ENCODE measurements around the gene ZNF652.
"Not testable (repeated sequence)": the region's sequence is repeated elsewhere in the genome, so short reads cannot be mapped to it uniquely, and the experiment has no call there.

ZNF652 gene

GRCh38 chr17:49280061-49280460 is 82.0 kb downstream of the ZNF652 start:
- H3K9me3 ChIP-seq: no peaks in the 10 kb centered on the region
- TF ChIP-seq, protein P1, sequence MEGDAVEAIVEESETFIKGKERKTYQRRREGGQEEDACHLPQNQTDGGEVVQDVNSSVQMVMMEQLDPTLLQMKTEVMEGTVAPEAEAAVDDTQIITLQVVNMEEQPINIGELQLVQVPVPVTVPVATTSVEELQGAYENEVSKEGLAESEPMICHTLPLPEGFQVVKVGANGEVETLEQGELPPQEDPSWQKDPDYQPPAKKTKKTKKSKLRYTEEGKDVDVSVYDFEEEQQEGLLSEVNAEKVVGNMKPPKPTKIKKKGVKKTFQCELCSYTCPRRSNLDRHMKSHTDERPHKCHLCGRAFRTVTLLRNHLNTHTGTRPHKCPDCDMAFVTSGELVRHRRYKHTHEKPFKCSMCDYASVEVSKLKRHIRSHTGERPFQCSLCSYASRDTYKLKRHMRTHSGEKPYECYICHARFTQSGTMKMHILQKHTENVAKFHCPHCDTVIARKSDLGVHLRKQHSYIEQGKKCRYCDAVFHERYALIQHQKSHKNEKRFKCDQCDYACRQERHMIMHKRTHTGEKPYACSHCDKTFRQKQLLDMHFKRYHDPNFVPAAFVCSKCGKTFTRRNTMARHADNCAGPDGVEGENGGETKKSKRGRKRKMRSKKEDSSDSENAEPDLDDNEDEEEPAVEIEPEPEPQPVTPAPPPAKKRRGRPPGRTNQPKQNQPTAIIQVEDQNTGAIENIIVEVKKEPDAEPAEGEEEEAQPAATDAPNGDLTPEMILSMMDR (IDR thresholded peaks at IDR 0.05; ENCODE audit: low read depth, low read length): no peak
- no peaks in the 10 kb centered on the region for H3K27me3 ChIP-seq
- no peak for DNase-seq
- no peaks in the 10 kb centered on the region for H3K36me3 ChIP-seq
- no peaks in the 10 kb centered on the region for H3K4me1 ChIP-seq
- H3K4me3 ChIP-seq (ENCODE audit: low read depth, low read length): no peak overlapping the region

DNA sequence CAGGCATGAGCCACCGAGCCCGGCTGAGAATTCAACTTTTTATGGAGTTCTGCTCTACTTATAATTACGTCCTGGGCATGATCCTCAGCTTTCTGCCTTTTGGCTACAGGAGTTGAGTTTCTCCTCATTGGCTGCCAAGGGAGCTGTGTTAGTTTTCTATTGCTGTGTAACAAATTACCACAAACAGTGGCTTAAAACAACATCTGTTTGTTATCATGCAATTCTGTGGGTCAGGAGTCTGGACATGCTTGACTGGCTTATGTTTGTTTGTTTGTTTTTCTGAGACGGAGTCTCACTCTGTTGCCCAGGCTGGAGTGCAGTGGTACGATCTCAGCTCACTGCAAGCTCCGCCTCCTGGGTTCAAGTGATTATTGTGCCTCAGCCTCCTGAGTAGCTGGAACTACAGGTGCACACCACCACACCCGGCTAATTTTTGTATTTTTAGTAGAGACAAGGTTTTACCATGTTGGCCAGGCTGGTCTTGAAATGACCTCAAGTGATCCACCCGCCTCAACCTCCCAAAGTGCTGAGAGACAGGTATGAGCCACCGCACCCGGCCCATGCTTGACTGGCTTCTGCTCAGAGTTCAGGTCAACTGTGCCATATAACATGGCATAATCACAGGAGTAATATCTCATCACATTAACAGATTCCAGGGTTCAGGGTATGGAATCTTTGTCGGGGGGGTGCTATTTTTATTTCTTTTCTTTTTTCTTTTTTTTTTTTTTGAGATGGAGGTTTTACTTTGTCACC is 82.6 kb downstream of the ZNF652 start:
- not testable (repeated sequence) for H3K27me3 ChIP-seq; H3K4me1 ChIP-seq; DNase-seq; H3K9me3 ChIP-seq; H3K4me3 ChIP-seq (ENCODE audit: low read depth, low read length); H3K36me3 ChIP-seq

DNA sequence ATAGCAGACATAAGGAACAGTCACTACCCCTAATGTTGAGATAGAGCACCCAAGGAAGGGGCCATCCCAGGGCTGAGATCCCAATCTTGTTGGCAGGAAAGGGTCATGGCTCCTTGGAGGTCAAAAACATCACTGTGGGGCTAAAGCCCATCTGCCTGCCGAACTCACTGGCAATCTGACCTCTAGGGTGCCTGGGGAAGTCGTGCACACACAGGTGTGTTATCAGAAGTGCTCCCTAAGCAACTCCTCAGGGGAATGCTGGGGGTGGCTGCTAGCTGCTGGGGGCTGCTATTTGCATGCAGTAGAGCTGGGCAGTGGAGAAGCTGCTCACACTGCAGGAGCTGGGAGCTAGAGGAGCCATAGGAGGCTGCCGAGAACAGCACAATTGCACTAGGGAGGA is 84.0 kb downstream of the ZNF652 start:
- H3K36me3 ChIP-seq: no peaks in the 10 kb centered on the region
- no peaks in the 10 kb centered on the region for H3K4me1 ChIP-seq
- TF ChIP-seq, protein P1 (IDR thresholded peaks at IDR 0.05; ENCODE audit: low read depth, low read length): no peak
- H3K27me3 ChIP-seq: no peaks in the 10 kb centered on the region
- H3K9me3 ChIP-seq: no peaks in the 10 kb centered on the region
- no peak overlapping the region for H3K4me3 ChIP-seq (ENCODE audit: low read depth, low read length)
- DNase-seq: no peak

DNA sequence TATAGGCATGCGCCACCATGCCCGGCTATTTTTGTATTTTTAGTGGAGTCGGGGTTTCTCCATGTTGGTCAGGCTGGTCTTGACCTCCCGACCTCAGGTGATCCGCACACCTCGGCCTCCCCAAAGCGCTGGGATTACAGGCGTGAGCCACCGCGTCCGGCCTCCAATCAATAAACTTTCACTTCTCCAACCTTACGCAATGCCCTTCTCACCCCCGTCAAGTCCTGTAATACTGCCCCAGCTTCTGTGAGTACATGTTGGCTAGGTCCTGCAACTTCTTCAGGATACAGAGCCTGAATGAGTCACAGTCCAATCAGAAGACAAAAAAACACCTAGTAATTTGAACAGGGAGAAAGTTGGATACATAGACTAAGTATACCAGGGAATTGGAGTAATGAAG is 84.4 kb downstream of the ZNF652 start:
- no peaks in the 10 kb centered on the region for H3K36me3 ChIP-seq
- TF ChIP-seq, protein P1 (IDR thresholded peaks at IDR 0.05; ENCODE audit: low read depth, low read length): no peak
- H3K9me3 ChIP-seq: no peaks in the 10 kb centered on the region
- no peaks in the 10 kb centered on the region for H3K4me1 ChIP-seq
- DNase-seq: no peak
- no peaks in the 10 kb centered on the region for H3K27me3 ChIP-seq
- H3K4me3 ChIP-seq (ENCODE audit: low read depth, low read length): no peak overlapping the region

DNA sequence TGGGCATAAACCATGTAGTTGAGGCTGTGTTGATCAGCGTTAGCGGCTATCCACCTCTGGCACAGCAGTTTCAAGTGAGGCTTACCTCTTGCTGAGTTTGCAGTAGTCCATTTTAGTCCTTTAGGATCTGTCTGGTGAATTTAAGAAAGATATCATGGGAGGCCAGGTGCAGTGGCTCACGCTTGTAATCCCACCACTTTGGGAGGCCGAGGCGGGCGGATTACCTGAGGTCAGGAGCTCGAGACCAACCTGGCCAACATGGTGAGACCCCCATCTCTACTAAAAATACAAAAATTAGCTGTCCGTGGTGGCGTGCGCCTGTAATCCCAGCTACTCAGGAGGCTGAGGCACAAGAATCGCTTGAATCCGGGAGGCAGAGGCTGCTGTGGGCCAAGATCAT is 86.1 kb downstream of the ZNF652 start:
- H3K9me3 ChIP-seq; H3K27me3 ChIP-seq; H3K36me3 ChIP-seq; H3K4me1 ChIP-seq; DNase-seq; H3K4me3 ChIP-seq (ENCODE audit: low read depth, low read length): not testable (repeated sequence)

- no peaks in the 10 kb centered on the region for H3K9me3 ChIP-seq
- no peak overlapping the region for H3K4me3 ChIP-seq (ENCODE audit: low read depth, low read length)
- TF ChIP-seq, protein P1 (IDR thresholded peaks at IDR 0.05; ENCODE audit: low read depth, low read length): no peak
- H3K36me3 ChIP-seq: no peaks in the 10 kb centered on the region
- H3K27me3 ChIP-seq: no peaks in the 10 kb centered on the region
- DNase-seq: no peak
- no peaks in the 10 kb centered on the region for H3K4me1 ChIP-seq
Measured at GRCh38 chr17:49269356-49269755, 92.7 kb downstream of the ZNF652 start.

- Histone ChIP-seq H3K9me3 (no peaks in the 10 kb centered on the region), H3K36me3 (no peaks in the 10 kb centered on the region), H3K4me1 (no peaks in the 10 kb centered on the region), H3K27me3 (no peaks in the 10 kb centered on the region), H3K4me3 (ENCODE audit: low read depth, low read length) (no peak overlapping the region)
- DNase-seq: no peak
- TF ChIP-seq, protein P1 (IDR thresholded peaks at IDR 0.05; ENCODE audit: low read depth, low read length): no peak
Measured at GRCh38 chr17:49267912-49268311, 94.1 kb downstream of the ZNF652 start.
